ENCODE measurements around the gene FANCC. TPM values are rescaled to one million over a fixed set of nuclear protein-coding genes. Genes with fewer than 3 reads are reported as not detected.

FANCC gene
- total RNA-seq, 1 experiment from 2014 or later = 25.3 TPM

DNA sequence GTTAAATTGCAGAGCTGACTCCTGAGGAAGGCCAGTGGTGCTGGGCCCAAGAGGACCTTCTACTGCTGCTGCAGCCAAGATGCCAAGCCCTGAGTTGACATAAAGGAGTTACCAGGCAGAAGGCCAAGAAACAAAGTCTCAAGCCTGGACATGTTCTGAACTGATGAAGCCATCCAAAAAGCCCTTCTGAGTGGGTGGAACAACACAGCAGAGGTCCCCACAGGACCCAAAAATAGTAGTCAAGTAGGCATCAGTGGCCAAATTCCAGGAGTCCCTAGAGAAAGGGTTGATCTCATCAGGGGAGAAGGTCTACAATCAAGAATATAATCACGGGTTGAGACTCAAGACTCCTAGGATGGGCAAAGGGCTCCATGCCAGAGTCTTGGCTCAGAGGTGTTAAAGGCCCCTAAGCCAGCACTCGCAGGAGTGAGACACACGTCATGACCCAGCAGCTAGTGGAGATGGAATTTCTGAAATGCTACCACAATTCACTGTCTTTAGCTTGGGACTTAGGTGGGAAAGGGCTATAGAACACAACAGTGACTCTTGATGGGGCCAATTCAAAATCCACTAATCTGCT lies 119.7 kb downstream of the FANCC start:
- no peaks in the 10 kb centered on the region for H3K9me3 ChIP-seq (ENCODE audit: low read depth, low read length, poor library complexity, severe bottlenecking)
- ChIA-PET CTCF (no interaction called here), POLR2A (ENCODE audit: low non-redundant PET) (no interaction called here)
- peak; percentile 55 for DNase-seq (ENCODE audit: low spot score)
- H3K27ac ChIP-seq (ENCODE audit: low read depth, low read length, poor library complexity, severe bottlenecking) = no peak overlapping the region
- no peak overlapping the region for H3K4me3 ChIP-seq (ENCODE audit: low read depth, low read length, poor library complexity, severe bottlenecking)
- H3K27me3 ChIP-seq (replicated peaks; ENCODE audit: insufficient read depth, low read depth, low read length, poor library complexity) = no peaks in the 10 kb centered on the region
- peaks cover 36% of the 10 kb centered on the region for H3K4me1 ChIP-seq (ENCODE audit: insufficient read depth, low read length, poor library complexity, severe bottlenecking)
- no TSS peak for BruUV-seq (replicated peaks)
- TF ChIP-seq, protein P1, sequence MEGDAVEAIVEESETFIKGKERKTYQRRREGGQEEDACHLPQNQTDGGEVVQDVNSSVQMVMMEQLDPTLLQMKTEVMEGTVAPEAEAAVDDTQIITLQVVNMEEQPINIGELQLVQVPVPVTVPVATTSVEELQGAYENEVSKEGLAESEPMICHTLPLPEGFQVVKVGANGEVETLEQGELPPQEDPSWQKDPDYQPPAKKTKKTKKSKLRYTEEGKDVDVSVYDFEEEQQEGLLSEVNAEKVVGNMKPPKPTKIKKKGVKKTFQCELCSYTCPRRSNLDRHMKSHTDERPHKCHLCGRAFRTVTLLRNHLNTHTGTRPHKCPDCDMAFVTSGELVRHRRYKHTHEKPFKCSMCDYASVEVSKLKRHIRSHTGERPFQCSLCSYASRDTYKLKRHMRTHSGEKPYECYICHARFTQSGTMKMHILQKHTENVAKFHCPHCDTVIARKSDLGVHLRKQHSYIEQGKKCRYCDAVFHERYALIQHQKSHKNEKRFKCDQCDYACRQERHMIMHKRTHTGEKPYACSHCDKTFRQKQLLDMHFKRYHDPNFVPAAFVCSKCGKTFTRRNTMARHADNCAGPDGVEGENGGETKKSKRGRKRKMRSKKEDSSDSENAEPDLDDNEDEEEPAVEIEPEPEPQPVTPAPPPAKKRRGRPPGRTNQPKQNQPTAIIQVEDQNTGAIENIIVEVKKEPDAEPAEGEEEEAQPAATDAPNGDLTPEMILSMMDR (conservative IDR thresholded peaks at IDR 0.05; ENCODE audit: low read depth, low read length) = no peak
- TF ChIP-seq EZH2 (IDR thresholded peaks at IDR 0.05; ENCODE audit: borderline replicate concordance, low read depth, low read length, poor library complexity, severe bottlenecking) = no peak
- intact Hi-C loops (cut with micrococcal nuclease; ENCODE audit: unreplicated experiment) = no loop called here
- no peaks in the 10 kb centered on the region for H3K36me3 ChIP-seq (ENCODE audit: insufficient read depth, low read length, poor library complexity, severe bottlenecking)

DNA sequence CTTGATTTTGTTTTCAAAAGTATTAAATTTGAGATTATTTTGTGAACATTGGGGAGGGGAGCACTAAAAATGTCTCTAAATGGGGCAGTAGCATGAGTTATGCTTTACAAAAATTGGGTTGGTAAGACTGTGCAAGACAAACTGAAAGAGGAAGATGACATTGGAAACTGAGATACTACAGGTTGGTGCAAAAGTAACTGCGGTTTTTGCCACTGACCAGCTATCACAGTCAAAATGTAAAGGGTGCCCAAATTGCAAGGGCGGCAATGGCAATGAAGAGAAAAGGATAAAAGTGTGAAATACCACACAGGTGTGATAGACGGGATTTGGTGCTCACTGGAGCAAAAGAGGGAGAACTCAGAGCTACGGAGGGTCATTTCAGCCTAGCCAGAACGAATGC lies 124.0 kb downstream of the FANCC start:
- POLR2A ChIA-PET (ENCODE audit: low non-redundant PET) = no interaction called here
- Histone ChIP-seq H3K4me1 (ENCODE audit: insufficient read depth, low read length, poor library complexity, severe bottlenecking) (peaks cover 27% of the 10 kb centered on the region), H3K27me3 (replicated peaks; ENCODE audit: insufficient read depth, low read depth, low read length, poor library complexity) (no peaks in the 10 kb centered on the region), H3K27ac (ENCODE audit: low read depth, low read length, poor library complexity, severe bottlenecking) (no peak overlapping the region), H3K36me3 (ENCODE audit: insufficient read depth, low read length, poor library complexity, severe bottlenecking) (no peaks in the 10 kb centered on the region), H3K9me3 (ENCODE audit: low read depth, low read length, poor library complexity, severe bottlenecking) (no peaks in the 10 kb centered on the region), H3K4me3 (ENCODE audit: low read depth, low read length, poor library complexity, severe bottlenecking) (no peak overlapping the region)
- CTCF ChIA-PET = no interaction called here
- intact Hi-C loops (cut with micrococcal nuclease; ENCODE audit: unreplicated experiment) = no loop called here
- no peak for DNase-seq (ENCODE audit: low spot score)
- BruUV-seq (replicated peaks) = no TSS peak
- TF ChIP-seq, protein P1 (conservative IDR thresholded peaks at IDR 0.05; ENCODE audit: low read depth, low read length) = no peak
- TF ChIP-seq EZH2 (IDR thresholded peaks at IDR 0.05; ENCODE audit: borderline replicate concordance, low read depth, low read length, poor library complexity, severe bottlenecking) = no peak

GRCh38 chr9:95193067-95193466 lies 124.4 kb downstream of the FANCC start:
- TF ChIP-seq EZH2 (IDR thresholded peaks at IDR 0.05; ENCODE audit: borderline replicate concordance, low read depth, low read length, poor library complexity, severe bottlenecking) = no peak
- TF ChIP-seq, protein P1 (conservative IDR thresholded peaks at IDR 0.05; ENCODE audit: low read depth, low read length) = peak; percentile 56
- POLR2A ChIA-PET (ENCODE audit: low non-redundant PET) = no interaction called here
- Histone ChIP-seq H3K27me3 (replicated peaks; ENCODE audit: insufficient read depth, low read depth, low read length, poor library complexity) (no peaks in the 10 kb centered on the region), H3K27ac (ENCODE audit: low read depth, low read length, poor library complexity, severe bottlenecking) (no peak overlapping the region), H3K4me3 (ENCODE audit: low read depth, low read length, poor library complexity, severe bottlenecking) (no peak overlapping the region), H3K4me1 (ENCODE audit: insufficient read depth, low read length, poor library complexity, severe bottlenecking) (peaks cover 26% of the 10 kb centered on the region), H3K36me3 (ENCODE audit: insufficient read depth, low read length, poor library complexity, severe bottlenecking) (no peaks in the 10 kb centered on the region), H3K9me3 (ENCODE audit: low read depth, low read length, poor library complexity, severe bottlenecking) (no peaks in the 10 kb centered on the region)
- intact Hi-C loops (cut with micrococcal nuclease; ENCODE audit: unreplicated experiment) = no loop called here
- DNase-seq (ENCODE audit: low spot score) = no peak
- CTCF ChIA-PET = no interaction called here
- no TSS peak for BruUV-seq (replicated peaks)
